ENCODE results near the gene CENPU.
"Not testable (repeated sequence)": the region's sequence is repeated elsewhere in the genome, so short reads cannot be mapped to it uniquely, and the experiment has no call there.

DNA sequence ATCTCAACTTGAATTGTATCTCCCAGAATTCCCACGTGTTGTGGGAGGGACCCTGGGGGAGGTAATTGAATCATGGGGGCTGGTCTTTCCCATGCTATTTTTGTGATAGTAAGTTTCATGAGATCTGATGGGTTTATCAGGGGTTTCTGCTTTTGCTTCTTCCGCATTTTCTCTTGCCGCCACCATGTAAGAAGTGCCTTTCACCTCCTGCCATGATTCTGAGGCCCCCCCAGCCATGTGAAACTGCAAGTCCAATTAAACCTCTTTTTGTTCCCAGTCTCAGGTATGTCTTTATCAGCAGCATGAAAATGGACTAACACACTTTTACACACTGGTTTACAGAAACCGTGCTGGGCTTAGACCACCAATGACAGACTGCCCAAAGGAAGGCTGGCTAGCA lies 45.3 kb upstream of the CENPU start:
- TF ChIP-seq, protein P1, sequence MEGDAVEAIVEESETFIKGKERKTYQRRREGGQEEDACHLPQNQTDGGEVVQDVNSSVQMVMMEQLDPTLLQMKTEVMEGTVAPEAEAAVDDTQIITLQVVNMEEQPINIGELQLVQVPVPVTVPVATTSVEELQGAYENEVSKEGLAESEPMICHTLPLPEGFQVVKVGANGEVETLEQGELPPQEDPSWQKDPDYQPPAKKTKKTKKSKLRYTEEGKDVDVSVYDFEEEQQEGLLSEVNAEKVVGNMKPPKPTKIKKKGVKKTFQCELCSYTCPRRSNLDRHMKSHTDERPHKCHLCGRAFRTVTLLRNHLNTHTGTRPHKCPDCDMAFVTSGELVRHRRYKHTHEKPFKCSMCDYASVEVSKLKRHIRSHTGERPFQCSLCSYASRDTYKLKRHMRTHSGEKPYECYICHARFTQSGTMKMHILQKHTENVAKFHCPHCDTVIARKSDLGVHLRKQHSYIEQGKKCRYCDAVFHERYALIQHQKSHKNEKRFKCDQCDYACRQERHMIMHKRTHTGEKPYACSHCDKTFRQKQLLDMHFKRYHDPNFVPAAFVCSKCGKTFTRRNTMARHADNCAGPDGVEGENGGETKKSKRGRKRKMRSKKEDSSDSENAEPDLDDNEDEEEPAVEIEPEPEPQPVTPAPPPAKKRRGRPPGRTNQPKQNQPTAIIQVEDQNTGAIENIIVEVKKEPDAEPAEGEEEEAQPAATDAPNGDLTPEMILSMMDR (IDR thresholded peaks at IDR 0.05), result not testable (repeated sequence)
- TF ChIP-seq POLR2AphosphoS5 (IDR thresholded peaks at IDR 0.05), result not testable (repeated sequence)
